ENCODE data around the gene SEMA6C. TPM values are rescaled to one million over a fixed set of nuclear protein-coding genes. Genes with fewer than 3 reads are reported as not detected.

The SEMA6C gene
- total RNA-seq, 1 donor from 2014 or later = 28.1 TPM

DNA sequence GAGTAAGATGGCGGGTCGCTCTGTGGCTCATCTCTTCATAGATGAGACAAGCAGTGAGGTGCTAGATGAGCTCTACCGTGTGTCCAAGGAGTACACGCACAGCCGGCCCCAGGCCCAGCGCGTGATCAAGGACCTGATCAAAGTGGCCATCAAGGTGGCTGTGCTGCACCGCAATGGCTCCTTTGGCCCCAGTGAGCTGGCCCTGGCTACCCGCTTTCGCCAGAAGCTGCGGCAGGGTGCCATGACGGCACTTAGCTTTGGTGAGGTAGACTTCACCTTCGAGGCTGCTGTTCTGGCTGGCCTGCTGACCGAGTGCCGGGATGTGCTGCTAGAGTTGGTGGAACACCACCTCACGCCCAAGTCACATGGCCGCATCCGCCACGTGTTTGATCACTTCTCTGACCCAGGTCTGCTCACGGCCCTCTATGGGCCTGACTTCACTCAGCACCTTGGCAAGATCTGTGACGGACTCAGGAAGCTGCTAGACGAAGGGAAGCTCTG, 12.4 kb upstream of the SEMA6C start:
- DNase-seq (ENCODE audit: extremely low read depth, low read depth, low spot score) = no peak

DNA sequence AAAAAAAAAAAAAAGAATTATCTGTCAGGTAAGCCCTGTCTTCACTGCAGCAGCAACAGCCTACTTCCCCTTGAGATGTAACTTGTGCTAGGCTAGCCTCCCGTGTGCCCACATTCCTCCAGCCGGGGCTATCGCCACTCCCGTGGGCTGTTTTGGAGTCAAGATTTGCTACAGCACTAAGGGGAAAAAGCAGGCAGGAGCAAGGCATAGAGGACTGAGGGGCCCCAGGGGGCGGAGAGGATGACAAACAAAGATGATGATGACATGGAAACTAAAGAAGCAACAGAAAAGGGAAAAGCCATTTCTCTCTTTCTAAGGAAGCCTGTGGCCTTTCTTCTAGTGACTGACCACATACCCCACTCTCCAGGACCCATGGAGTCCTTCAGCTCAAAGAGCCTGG, 11.9 kb upstream of the SEMA6C start:
- DNase-seq (ENCODE audit: extremely low read depth, low read depth, low spot score) = no peak

DNA sequence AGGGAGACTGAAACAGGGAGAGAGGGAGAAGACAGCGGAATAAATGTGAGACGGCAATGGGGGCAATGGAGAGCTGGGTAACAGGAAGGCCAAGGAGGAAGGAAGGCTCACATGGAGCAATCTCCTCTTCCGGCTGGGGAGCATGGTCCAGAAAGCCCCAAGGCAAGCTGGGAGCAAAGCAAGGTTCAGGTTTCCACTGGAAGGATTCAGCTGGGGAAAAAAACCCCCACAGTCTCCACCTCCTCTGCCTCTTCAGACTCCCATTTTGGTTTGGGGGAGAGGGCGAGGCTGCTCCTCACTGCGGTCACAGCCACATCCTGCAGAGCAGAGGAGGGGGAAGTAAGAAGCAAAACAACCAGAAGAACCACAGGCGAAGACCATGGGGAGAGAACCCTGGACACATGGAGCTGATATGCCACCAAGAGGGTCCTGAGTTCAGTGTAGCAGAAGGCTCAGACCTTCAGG, 10.7 kb upstream of the SEMA6C start:
- DNase-seq (ENCODE audit: extremely low read depth, low read depth, low spot score) = no peak

DNA sequence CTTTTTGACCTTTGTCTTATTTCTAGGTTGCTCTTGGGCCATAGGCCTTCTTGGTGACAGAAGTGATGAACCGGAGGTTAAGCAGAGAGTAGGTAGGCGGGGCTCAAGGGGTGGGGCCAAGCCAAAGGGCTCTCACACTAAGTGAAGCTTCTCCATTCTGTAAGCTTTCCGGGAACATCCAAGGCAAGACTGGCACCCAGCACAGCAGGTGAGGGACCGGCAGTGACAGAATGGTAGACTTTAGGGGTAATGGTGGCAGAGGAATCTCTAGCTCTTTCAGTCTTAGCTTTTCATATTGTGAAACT, 10.0 kb upstream of the SEMA6C start, which contains the start of gene TNFAIP8L2:
TSS of gene TNFAIP8L2 (plus strand) at position 135 of the 305 bp plus-strand sequence. CDS start 2,049 bp downstream, outside the sequence.
- no peak for DNase-seq (ENCODE audit: extremely low read depth, low read depth, low spot score)

DNA sequence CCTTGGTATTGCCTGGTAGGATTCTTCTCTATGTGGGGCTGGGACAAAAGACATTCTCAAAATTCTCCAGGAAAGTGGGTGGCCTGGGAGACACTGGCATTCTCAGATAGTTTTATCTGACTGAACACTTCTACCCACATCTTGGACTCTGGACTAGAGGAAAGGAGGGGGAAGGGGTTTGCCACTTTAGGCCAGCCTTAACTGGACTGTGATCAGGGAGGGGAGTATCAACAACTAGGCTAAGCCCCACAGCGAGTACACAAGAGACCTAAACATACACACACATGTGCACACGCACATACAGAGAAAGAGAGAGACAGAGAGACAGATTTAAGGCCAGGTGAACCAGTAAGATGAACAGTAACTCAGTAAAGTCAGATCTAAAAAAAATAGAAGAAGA, 1.2 kb upstream of the SEMA6C start:
- DNase-seq (ENCODE audit: extremely low read depth, low read depth, low spot score) = no peak

DNA sequence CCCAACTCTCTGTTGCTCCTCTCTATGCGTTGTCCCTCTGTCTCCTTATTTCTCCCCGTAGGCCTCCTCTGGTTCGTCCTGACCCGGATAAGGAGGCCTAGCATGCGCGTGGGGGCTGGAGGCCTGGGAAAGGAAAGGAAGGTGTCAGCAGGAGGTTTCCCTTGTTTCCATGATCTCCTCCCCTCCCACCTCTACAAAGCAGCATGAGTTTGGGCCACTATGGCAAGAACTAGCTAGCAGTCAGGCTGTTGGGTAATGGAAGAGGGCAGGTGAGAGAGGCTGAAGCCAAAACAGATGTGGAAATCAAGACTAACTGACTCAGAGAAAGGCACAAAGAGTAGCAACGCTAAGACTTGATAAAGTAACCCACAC, 687 bp upstream of the SEMA6C start:
- DNase-seq (ENCODE audit: extremely low read depth, low read depth, low spot score) = no peak

DNA sequence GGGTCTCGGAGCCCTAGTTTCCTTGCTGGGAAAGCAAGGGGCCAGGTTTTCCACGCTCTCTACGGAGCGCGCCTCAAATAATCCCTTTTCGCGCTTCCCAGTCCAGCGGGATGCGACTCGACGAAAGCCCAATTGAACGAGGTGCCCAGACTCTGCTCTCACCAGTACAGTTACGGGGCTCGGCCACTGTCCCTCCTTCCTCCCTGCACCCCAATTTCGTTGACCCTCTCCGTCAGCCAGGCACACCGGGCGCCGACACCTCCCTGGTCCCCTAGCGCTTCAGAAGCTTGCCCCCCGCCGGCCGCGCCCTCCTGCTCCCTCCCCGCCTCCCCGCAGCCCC, 389 bp downstream of the SEMA6C start:
- DNase-seq (ENCODE audit: extremely low read depth, low read depth, low spot score) = no peak

DNA sequence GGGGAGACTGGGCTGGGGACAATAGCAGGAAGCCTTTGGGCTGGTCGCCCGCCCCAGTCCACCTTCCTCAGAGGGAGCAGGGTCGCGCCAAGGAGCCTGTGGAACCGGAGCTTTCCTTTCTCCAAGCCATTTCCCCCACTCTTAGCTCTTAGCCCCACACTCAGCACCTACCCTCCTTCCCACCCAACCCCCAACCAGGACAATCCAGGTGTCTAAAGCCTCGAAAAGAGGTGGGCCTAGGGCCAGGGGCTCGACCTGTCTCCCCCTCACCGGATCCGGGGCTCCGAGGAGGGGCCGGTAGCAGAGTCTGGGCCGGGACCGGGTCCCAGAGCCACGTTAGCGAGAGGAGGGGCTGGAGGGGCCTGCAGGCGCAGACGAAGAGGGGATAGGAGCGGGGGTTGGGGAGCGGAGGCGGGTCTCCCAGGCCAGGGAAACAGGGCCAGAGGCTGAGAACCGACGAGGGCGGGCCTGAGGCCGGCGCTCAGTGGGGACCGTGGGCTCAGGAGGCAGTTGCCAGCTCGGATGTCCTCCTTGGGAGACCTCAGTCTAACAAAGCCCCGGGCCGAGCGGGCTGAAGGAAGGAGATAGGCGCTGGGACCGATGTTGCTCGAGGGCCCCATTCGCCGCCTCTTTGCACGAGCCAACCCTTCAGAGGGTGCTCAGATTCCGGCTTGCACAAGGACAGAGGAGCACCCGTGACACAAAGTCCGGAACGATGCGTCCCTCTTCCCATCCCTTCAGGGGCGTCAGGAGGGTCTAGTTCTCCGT, 943 bp downstream of the SEMA6C start:
- DNase-seq (ENCODE audit: extremely low read depth, low read depth, low spot score) = no peak

DNA sequence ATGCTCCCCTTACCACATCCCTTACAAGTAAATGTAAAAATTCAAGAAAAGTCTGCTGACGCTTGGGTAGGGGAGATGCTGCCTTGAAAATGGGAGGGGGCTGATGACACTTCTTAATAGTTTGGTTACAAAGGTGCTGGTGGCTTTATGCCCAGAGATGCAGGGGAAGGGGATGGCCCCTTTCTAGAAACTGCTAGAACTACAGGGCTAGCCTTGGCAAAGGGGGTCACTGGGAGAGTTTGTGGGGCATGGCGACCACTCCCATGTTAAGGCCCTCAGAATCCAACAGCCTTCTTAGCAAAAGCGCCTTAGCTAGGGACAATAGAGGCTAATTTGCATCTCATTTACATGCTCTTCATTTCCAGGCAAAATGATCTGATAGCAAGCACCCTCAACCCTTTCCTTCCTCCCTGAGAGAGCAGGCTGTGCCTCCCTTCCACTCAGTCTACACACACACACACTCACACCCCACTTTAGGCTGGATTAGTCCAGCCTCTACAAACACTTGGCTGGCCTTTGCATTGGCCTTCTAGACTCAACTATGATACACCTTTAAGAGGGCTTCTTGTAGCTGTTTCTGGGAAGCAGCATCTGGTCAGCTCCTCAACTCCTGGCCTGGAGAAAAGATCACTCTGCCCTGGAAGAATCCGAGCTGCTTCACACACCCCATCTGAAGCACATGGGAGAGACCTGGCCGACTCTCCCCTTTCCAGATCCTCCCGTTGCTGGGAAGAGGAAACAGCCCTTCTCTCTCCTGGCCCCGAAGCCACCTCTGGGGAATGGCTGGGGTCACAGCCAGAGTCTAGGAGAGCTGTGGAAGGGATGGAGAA, 1.7 kb downstream of the SEMA6C start:
- no peak for DNase-seq (ENCODE audit: extremely low read depth, low read depth, low spot score)

DNA sequence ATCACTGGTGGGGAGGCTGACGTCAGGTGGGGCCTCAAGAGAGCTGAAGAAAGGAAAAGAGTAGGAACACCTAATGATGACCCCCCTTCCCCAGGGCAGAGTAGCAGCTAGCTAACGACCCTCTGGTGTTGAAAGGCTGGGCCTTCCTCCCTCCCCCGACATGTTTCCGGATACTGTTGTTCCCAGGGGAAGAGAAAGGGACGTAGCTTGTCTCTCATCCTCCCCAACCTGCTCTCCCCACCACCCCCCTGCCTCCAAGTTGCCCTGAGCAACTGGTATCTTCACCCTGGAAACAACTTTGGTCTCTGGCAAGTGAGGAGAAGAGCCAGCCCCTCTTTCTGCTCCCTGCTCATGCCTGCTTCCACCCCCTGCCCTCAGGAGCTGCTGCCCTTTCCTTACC, 2.4 kb downstream of the SEMA6C start:
- DNase-seq (ENCODE audit: extremely low read depth, low read depth, low spot score) = no peak

DNA sequence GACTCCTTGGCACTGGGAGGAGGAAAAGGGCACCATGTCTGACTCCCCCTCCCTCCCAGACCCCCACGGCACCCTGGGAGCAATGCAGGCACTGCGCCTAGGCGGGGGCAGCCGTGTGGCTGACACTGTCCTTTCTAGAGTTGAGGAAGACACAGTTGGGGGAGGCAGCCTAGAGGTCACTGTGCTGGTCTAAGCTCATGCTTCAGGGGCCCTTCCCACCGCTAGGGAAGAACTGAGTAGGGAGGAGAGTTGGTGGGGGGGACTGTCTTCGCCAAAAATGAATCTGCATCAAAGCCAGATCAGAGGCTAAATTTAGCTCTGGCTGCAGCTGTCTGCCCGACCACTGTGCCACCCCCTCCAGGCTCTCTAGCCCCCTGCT, 3.4 kb downstream of the SEMA6C start:
- no peak for DNase-seq (ENCODE audit: extremely low read depth, low read depth, low spot score)

DNA sequence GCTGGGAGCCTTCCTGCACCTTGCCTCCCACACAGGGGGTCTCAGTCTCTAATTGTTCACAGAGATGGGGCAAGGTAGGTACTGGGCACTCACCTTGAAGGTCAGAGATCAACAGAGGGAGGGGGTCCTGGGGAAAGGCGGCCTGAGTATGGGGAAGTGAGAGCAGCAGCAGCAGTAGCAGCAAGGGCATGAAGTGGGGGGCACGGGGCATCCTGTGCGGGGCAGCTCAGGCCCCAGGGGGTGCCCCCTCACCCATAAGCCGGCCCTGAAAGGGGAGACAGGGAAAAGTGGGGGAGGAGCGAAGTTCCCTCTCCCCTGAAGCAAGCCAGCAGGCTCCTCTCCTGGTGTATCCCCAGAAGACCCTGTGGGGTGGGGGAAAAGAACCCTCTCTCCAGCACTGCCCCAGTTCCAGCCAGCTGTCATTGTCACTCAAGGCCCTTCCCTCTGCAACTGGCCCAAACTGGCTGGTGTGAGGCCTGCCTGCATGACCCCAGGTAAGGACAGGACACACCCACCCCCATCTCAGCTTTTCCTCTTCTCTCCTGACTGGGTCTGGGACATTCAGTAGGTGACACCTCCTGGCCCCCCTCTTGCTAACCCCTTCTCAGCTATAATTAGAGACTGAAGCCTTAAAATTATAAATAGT, 3.9 kb downstream of the SEMA6C start:
- no peak for DNase-seq (ENCODE audit: extremely low read depth, low read depth, low spot score)

DNA sequence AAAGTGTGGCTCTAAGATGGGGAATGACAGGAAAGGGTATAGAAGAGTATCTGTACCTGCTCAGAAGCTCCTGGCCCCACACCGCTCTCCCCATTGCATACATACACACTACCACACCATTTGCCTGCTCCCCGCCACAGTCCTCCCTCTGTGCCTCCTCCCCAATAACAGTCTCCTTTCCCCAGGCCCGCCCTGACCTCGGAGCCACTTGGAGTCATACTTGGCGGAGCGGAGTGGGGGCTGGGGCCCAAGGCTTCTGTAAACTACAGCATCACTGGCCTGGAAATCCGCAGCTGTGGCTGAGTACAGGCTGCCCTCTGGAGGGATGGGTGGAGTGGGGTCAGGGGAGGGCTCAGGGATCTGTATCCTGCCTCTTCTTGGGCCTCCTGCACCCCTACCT, 8.6 kb downstream of the SEMA6C start:
- DNase-seq (ENCODE audit: extremely low read depth, low read depth, low spot score) = no peak

DNA sequence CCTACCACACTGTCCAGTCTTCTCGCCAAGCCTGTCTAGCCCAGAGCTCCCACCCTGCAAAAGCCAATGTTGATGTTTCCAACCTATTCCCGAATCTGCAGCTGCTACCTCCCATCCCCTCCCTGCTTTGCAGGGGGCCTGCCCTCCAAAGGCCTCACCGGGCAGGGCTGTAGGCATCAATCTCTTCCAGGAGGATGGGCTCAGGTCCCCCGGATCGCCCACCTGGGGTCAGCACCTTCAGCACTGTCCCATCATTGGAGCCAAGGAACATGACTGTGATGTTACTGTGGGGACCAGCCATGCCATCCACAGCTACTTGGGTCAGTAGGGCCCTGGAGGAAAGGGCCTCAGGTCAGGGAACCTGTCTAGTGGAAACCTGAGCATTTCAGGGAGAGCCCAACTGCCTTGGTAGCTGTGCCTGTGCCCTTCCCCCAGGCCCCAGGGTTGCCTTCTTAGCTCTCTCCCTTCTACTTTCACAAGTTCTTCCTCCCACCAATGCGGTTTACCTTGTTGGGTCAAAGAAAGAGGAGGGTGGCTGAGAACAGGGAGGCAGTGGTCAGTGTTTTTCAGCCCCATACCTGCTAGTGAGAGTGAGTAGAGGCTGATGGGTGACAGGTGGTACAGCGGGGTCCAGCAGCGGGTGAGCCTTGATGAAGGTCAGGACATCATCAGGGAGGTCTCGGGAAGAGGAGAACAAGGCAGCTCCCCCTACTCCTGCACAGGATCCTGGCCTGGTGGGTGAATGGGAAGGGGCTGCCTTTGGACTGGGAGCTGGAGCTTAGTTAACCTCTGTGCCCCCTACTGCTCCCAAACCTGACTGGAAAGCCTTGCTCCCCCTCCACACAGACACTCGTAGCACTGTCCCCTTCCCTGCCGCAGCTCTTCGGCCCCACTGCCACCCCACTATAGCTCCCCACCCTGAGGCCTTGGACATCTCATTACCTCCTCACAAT, 10.7 kb downstream of the SEMA6C start:
- no peak for DNase-seq (ENCODE audit: extremely low read depth, low read depth, low spot score)

DNA sequence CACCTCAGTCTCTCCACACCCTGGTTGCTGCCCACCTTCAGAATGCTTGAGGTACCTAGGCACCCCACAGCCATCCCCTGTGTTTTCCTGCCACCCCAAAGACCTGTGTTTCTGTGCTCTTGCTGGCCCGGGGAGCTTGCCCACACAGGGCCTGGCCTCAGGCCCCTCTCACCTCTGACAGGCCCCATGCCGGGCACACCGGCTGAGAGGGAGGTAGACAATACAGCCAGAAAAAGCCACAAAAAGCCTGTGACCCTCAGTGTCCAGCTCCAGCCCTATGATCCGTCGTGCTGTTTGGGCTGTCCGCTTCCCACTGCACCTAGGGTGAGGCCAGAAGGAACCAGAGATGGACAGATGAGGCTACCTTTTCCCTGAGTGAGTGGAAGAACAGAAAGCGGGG, 11.4 kb downstream of the SEMA6C start:
- DNase-seq (ENCODE audit: extremely low read depth, low read depth, low spot score) = no peak

DNA sequence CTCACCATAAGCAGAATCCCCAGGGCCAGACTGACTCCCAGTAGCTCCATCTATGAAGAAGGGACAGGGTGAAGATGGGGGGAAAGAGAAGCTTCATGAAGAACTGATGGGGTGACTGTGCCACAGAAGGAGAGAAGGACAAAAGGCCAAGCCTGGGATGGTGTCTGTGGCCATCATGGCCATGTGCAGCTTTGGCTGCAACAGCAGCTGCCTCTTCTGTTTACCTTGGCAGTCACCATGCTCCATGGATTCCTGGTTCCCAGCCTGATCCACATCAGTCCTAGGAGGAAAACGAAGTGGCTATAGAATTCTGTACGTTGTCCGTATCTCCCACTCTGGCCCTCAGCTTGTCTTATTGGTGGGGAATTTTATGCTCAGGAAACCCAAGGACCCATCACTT, 12.0 kb downstream of the SEMA6C start:
- no peak for DNase-seq (ENCODE audit: extremely low read depth, low read depth, low spot score)

DNA sequence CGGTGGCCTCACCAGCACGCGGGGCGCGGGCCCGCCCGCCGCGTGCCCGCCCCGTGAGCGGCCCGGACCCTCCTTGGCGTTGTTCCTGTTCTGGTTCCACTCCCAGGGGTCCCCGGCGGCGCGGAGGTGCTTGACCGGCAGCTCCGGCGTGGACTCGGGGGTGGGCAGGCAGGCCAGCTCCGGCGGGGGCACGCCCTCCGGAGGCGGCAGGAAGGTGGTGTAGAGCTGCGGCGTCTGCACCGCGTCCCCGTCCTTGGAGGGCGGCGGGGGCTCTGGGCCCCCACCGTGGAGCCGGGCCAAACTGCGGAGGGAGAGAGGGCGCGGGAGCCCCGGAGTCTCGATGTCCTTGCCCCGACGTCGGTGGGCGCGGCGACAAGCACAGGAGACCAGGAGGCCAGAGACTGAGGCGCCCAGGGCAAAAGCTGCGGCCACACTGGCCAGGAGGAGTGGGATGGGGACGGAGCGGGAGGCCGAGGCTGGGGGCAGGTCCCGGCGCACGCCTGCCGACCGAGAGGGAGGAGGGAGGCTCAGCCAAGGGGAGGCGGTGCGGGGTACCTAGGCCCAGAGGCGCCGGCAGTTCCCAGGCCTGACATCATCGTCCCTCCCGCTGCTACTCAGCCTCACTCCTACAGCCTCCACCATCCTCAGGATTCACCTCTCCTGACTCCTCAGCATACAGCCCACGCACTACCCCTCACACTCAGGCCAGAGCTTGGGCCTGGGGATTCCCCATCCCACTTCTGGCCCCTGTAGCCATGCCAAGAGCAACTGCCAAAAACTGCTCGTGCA, 13.2 kb downstream of the SEMA6C start:
- no peak for DNase-seq (ENCODE audit: extremely low read depth, low read depth, low spot score)

DNA sequence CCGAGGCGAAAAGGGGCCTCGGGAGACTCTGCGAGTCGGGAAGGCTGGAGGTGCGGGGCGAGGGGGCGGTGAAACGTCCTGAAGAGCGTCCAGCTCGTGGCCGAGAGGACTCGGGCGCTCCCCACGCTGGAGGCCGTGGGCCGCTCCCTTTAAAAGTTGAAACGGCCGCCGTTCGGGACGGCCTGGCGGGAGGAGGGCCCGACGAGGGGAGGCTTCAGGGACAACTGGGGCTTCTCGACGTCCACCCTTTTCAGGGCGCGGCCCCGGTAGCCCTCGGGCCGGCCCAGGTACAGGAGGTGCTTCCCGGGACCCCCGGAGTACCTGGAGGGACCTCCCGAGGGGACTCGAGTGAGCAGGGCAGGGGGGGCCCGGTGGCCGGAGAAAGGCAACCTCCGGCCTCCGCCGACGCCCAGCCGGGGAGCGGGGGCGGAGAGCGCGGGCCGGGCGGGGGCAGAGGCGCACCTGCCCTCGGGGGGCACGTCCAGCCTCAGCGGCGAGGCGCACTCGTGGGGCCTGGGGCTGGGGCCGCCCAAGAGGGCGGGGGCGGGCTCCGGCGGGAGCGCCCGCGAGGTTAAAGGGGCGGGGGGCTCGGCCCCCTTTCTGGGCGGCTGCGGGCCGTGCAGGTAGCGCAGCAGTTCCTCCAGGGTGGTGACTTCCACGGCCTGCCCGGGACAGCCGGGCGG, 14.0 kb downstream of the SEMA6C start:
- no peak for DNase-seq (ENCODE audit: extremely low read depth, low read depth, low spot score)

DNA sequence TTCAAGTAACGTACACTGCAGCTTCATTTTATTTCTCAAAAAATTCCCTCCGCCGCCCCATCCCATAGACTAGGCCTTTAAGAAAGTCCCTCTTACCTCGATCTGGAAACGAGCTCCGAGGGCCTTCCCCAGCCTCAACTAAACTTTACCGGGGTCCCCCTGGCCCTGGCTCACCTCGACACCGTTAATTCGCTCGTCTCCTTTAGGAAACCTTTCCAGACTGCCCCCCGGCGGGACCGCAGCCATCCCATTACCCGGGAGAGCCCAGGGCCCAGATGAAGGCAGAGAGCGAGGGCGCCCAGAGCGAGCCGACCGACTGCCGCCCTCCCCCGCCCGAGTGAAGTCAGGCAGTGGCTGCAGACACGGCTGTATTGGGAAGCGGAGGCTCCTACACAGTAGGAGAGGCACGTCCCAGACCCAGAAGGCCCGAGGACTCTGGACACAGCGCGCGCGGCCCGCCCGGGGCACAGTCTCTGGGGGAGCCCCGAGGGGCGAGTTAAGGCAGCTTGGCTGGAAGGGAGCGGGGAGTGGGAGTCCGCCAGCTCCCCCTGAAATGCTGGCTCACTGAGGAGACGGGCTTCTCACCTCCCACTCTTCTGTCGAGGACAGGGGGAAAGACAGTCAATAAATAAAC, 14.6 kb downstream of the SEMA6C start:
- no peak for DNase-seq (ENCODE audit: extremely low read depth, low read depth, low spot score)
